K562 (cell line): Measurements from ENCODE around the gene CCDC192. TPM values are rescaled to one million over a fixed set of nuclear protein-coding genes. Genes with fewer than 3 reads are reported as not detected.

Experiments used
- ATAC-seq: fragments of 200-7000 bp; cut with Tn5 transposase; 3 replicates; pipeline ENCODE4 v1.9.1; 2020; ENCODE audit warnings: moderate library complexity
- BruUV-seq: library from RNA; stranded (reverse); fragments of 400-500 nt; replicated peaks from 2 replicates; lab custom pipeline; 2021; lab: Mats Ljungman, UMichigan
- CTCF ChIA-PET: fragments of 300-600 bp; formaldehyde crosslinking; extraction: SDS; loops from one replicate; lab custom pipeline; 2021; ENCODE audit warnings: low intra/inter-chr PET ratio; lab: Yijun Ruan, JAX
- POLR2A ChIA-PET: fragments of 300-600, 350-650 bp; sonication (Branson Sonifier 250); formaldehyde crosslinking; extraction: SDS; loops from one replicate; lab custom pipeline; 2021; ENCODE audit warnings: antibody characterized with exemption, inconsistent platforms; lab: Yijun Ruan, JAX
- DNase-seq, 4 experiments: peaks; one replicate each; pipeline versions ENCODE4 v3.0.0 to v3.0.0-alpha.2; 2011 to 2018; ENCODE audit warnings: low spot score in 3 of 4, mixed read lengths in 3 of 4; ENCODE audit errors: extremely low read depth in 1 of 4
- FAIRE-seq: peaks from 2 replicates; lab custom pipeline; 2011; peaks lifted over from hg19 to GRCh38; lab: Jason Lieb, UNC
- H2AFZ ChIP-seq: 2 replicates; pipeline ENCODE4 v1.6.0; 2011; ENCODE audit warnings: low read depth, low read length, control low read depth, inconsistent platforms
- H3K27ac ChIP-seq: fragments of 200-600 bp; 3 replicates; pipeline ENCODE4 v1.8.0; 2011; ENCODE audit warnings: low read depth, mild to moderate bottlenecking, control low read depth, inconsistent platforms, low read length, moderate library complexity, mixed read lengths; ENCODE audit errors: extremely low read depth
- H3K27me3 ChIP-seq, 2 experiments: fragments of 300-600 bp in 1 of 2; 2 replicates in 1 of 2; 3 replicates in 1 of 2; pipeline versions ENCODE4 v1.6.0 to v1.8.0; 2011; ENCODE audit warnings: inconsistent platforms in 2 of 2, low read length in 2 of 2, mild to moderate bottlenecking in 1 of 2, mixed read lengths in 1 of 2, moderate library complexity in 1 of 2; ENCODE audit not compliant: control insufficient read depth in 2 of 2, insufficient read depth in 2 of 2
- H3K36me3 ChIP-seq: fragments of 300-600 bp; 3 replicates; pipeline ENCODE4 v1.8.0; 2011; ENCODE audit warnings: mild to moderate bottlenecking, low read length, inconsistent platforms; ENCODE audit not compliant: control insufficient read depth, insufficient read depth
- H3K4me1 ChIP-seq, 2 experiments: fragments of 200-600 bp in 1 of 2; replicated peaks in 1 of 2; 2 replicates in 1 of 2; 3 replicates in 1 of 2; pipeline versions ENCODE4 v1.5.1 to v1.8.0; 2011; ENCODE audit warnings: inconsistent platforms in 2 of 2, low read length in 2 of 2, mild to moderate bottlenecking in 1 of 2, mixed read lengths in 1 of 2, moderate library complexity in 1 of 2; ENCODE audit not compliant: control insufficient read depth in 2 of 2, insufficient read depth in 2 of 2
- H3K4me2 ChIP-seq: 2 replicates; pipeline ENCODE4 v1.6.1; 2011; ENCODE audit warnings: low read length, control low read depth, inconsistent platforms, mixed read lengths; ENCODE audit not compliant: insufficient read depth
- H3K4me3 ChIP-seq: fragments of 200-600 bp; sonication (generic), shearing (Covaris generic); 2 replicates; pipeline ENCODE4 v1.5.1; 2016; ENCODE audit warnings: control low read depth, inconsistent platforms
- H3K79me2 ChIP-seq: fragments of 200-600 bp; 3 replicates; pipeline ENCODE4 v1.8.0; 2011; ENCODE audit warnings: low read length, inconsistent platforms; ENCODE audit not compliant: control insufficient read depth, insufficient read depth
- H3K9ac ChIP-seq, 2 experiments: 2 replicates each; pipeline versions ENCODE4 v1.6.0 to v1.6.1; 2011; ENCODE audit warnings: low read depth in 2 of 2, low read length in 2 of 2, control low read depth in 1 of 2, inconsistent platforms in 1 of 2, mild to moderate bottlenecking in 1 of 2, mixed read lengths in 1 of 2; ENCODE audit not compliant: insufficient read depth in 1 of 2
- H3K9me1 ChIP-seq: one replicate; pipeline ENCODE4 v1.6.0; 2011; ENCODE audit warnings: inconsistent platforms, mild to moderate bottlenecking, low read length, moderate library complexity; ENCODE audit not compliant: control insufficient read depth, insufficient read depth
- H3K9me3 ChIP-seq: replicated peaks from 2 replicates; pipeline ENCODE4 v1.5.1; 2011; ENCODE audit warnings: low read depth, low read length, inconsistent platforms; ENCODE audit not compliant: control insufficient read depth, insufficient read depth
- H4K20me1 ChIP-seq: replicated peaks from 2 replicates; pipeline ENCODE4 v1.6.1; 2011; ENCODE audit warnings: low read length, inconsistent platforms, mixed read lengths; ENCODE audit not compliant: control insufficient read depth, insufficient read depth
- ETV5 ChIP-seq: sonication (generic); formaldehyde crosslinking; IDR thresholded peaks from 2 replicates; pipeline ENCODE4 v1.4.0; 2020; ENCODE audit warnings: low read depth, mild to moderate bottlenecking, missing genetic modification reagents
- EZH2 ChIP-seq: IDR thresholded peaks from 2 replicates; pipeline ENCODE4 v1.6.1; 2012; ENCODE audit warnings: low read depth, mild to moderate bottlenecking, inconsistent platforms, low read length, borderline replicate concordance
- HDGF ChIP-seq: fragments of 450-650 bp; IDR thresholded peaks from 2 replicates; pipeline ENCODE4 v1.6.1; 2016
- PHF8 ChIP-seq: fragments of 200-600 bp; sonication (generic); IDR thresholded peaks from 2 replicates; pipeline ENCODE4 v1.6.1; 2012; ENCODE audit warnings: mixed run types, mild to moderate bottlenecking, inconsistent platforms, low read length, moderate library complexity, borderline replicate concordance
- PURB ChIP-seq: sonication (generic); formaldehyde crosslinking; IDR thresholded peaks from 2 replicates; pipeline ENCODE4 v1.9.0; 2021; ENCODE audit warnings: low read depth, mild to moderate bottlenecking, missing genetic modification reagents
- RHOXF2B ChIP-seq: fragments of 250-450 bp; sonication (Bioruptor Pico); conservative IDR thresholded peaks from 2 replicates; pipeline ENCODE4 v1.5.1; 2021
- SIN3B ChIP-seq: fragments of 450-650 bp; IDR thresholded peaks from 2 replicates; pipeline ENCODE4 v1.6.1; 2017; ENCODE audit warnings: low read depth, mild to moderate bottlenecking, moderate library complexity
- ZNF324 ChIP-seq: fragments of 250-450 bp; sonication (Bioruptor Pico); IDR thresholded peaks from 2 replicates; pipeline ENCODE4 v1.4.0; 2020; ENCODE audit warnings: mild to moderate bottlenecking
- ZNF699 ChIP-seq: fragments of 250-450 bp; sonication (Bioruptor Pico); IDR thresholded peaks from 2 replicates; pipeline ENCODE4 v1.8.0; 2021; ENCODE audit warnings: mild to moderate bottlenecking, moderate library complexity; ENCODE audit not compliant: insufficient replicate concordance
- ZNF75A ChIP-seq: fragments of 450-650 bp; formaldehyde crosslinking; IDR thresholded peaks from 2 replicates; pipeline ENCODE4 v1.4.0; 2020; ENCODE audit warnings: mild to moderate bottlenecking
- WGBS: fragments of 100-300 bp; shearing (Covaris generic); methylation state at CpG from one replicate; pipeline ENCODE4 v1.1.6; 2016; ENCODE audit warnings: low coverage, mixed read lengths; ENCODE audit not compliant: insufficient coverage; ENCODE audit errors: missing lambda C conversion rate; 5-methylcytosine and 5-hydroxymethylcytosine counted together
- in situ Hi-C: fragments of 300-500 bp; cut with MboI; formaldehyde crosslinking; loops from 4 replicates; pipeline ENCODE4 v1.15.0; 2018; ENCODE audit warnings: inconsistent platforms, mixed read lengths
- intact Hi-C: fragments of 100-400 bp; cut with micrococcal nuclease; formaldehyde crosslinking; loops from 2 replicates; pipeline ENCODE4 v1.14.2; 2022
- polyA plus RNA-seq, 8 experiments: library from polyadenylated mRNA; depleted of rRNA in 4 of 8; stranded (reverse) in 5 of 8; unstranded in 3 of 8; fragments of >200 nt; fragmentation: Nextera tagmentation in 2 of 8; fragmentation: Illumina TruSeq in 1 of 8; extraction: Ambion mirVana in 2 of 8; extraction: Trizol in 1 of 8; gene quantifications; 2 replicates each; pipeline versions ENCODE4 v1.2.1 to v1.2.3, GENCODE V29; 2011 to 2014; ENCODE audit warnings: inconsistent platforms in 1 of 8, missing spikeins in 1 of 8
- total RNA-seq, 7 experiments: library from RNA; depleted of rRNA in 6 of 7; stranded (reverse); fragments of >200 nt in 6 of 7; fragmentation: Illumina TruSeq in 2 of 7; extraction: Trizol in 2 of 7; gene quantifications; 2 replicates each; pipeline versions ENCODE4 v1.2.1 to v1.2.3, GENCODE V29; 2011 to 2021; ENCODE audit warnings: low replicate concordance in 1 of 7
- TF ChIP-seq, protein P1 (sequence below): fragments of 250-450 bp; sonication (Bioruptor Pico); IDR thresholded peaks from 2 replicates; pipeline ENCODE4 v1.4.0; 2020; ENCODE audit warnings: mild to moderate bottlenecking, moderate library complexity, borderline replicate concordance

The CCDC192 gene
- total and polyA plus RNA-seq, 9 of the 15 experiments (the other 6 are each of a cell fraction or from before 2014, with no cell fraction given), result 0.21 to 0.66 (median 0.38) TPM; not detected in 2

DNA sequence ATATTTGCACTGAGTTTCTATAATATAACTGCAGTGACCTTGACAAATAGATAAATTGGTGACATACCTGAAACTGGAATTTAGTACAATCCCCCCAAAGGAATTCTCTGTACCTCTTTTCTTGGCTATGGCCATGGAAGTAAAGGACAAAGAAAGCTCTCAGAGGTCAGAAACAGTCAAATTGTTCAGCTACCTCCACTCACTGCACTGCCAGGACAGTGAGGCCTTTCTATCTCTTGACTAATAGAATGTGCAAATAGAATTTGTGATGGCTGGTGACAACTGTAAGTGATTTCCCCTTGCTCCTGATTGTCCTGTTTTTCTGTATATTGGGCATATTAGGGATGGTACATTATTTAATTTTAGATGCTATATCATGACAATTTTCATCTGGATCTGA lies 67.1 kb downstream of the CCDC192 start:
- BruUV-seq, result no TSS peak
- Histone ChIP-seq H3K4me2 (no peak overlapping the region), H3K4me3 (no peak overlapping the region), H3K36me3 (no peaks in the 10 kb centered on the region), H3K27ac (no peak overlapping the region), H2AFZ (no peak overlapping the region), H3K27me3 (no peaks in the 10 kb centered on the region), H3K9me1 (no peaks in the 10 kb centered on the region), H3K9me3 (no peaks in the 10 kb centered on the region), H3K9ac (no peak overlapping the region), H3K79me2 (no peaks in the 10 kb centered on the region), H3K4me1 (no peaks in the 10 kb centered on the region), H4K20me1 (no peaks in the 10 kb centered on the region)
- ATAC-seq (no peak), FAIRE-seq (no peak), DNase-seq (no peak)
- TF ChIP-seq ZNF324 (CRISPR knock-in tag), result no peak
- no peak for TF ChIP-seq EZH2
- TF ChIP-seq PURB (CRISPR knock-in tag), result no peak
- no peak for TF ChIP-seq HDGF
- ChIA-PET POLR2A (no interaction called here), CTCF (no interaction called here)
- intact Hi-C loops (no loop called here), in situ Hi-C loops (no loop called here)

DNA sequence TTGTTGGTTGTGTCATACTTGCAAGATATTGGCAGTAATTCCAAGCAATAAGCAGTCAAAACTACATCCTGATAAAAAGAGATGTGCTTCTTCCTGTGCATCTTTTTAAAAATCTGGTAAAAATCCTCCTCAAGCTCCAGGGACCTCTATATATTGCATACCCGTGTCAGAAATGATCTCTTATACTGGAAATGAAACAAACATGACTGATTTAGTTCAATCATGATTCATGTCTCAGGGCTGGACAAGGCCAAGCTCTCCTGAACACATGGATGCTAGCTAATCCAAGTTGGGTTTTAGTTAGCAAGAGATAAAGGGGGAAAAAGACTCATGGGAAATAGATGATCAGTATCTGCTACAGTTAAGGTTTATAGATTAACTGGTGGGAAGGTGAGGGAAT lies 69.3 kb downstream of the CCDC192 start:
- in situ Hi-C loops, result no loop called here
- H3K9ac ChIP-seq, result no peak overlapping the region
- no peaks in the 10 kb centered on the region for H3K27me3 ChIP-seq
- WGBS, result 0% methylated on average over 1 of the region's 1 CpG
- intact Hi-C loops, result no loop called here
- H3K27ac ChIP-seq, result no peak overlapping the region
- H3K79me2 ChIP-seq, result no peaks in the 10 kb centered on the region
- ATAC-seq (no peak), FAIRE-seq (no peak), DNase-seq (no peak)
- H3K9me1 ChIP-seq, result no peaks in the 10 kb centered on the region
- no peaks in the 10 kb centered on the region for H3K4me1 ChIP-seq
- no peaks in the 10 kb centered on the region for H3K36me3 ChIP-seq
- ChIA-PET POLR2A (interaction anchor here (0.6 kb wide), 1 partner anchor 219 kb away, joined by 3 read pairs; no protein-coding TSS in a partner anchor), CTCF (no interaction called here)
- H3K4me2 ChIP-seq, result no peak overlapping the region
- H2AFZ ChIP-seq, result no peak overlapping the region
- no peaks in the 10 kb centered on the region for H4K20me1 ChIP-seq
- no TSS peak for BruUV-seq
- no peak overlapping the region for H3K4me3 ChIP-seq
- H3K9me3 ChIP-seq, result no peaks in the 10 kb centered on the region
- no peak for TF ChIP-seq ETV5 (CRISPR knock-in tag)
- no peak for TF ChIP-seq ZNF699 (CRISPR knock-in tag)
- TF ChIP-seq PHF8, result no peak
- TF ChIP-seq SIN3B, result no peak
- TF ChIP-seq, protein P1, sequence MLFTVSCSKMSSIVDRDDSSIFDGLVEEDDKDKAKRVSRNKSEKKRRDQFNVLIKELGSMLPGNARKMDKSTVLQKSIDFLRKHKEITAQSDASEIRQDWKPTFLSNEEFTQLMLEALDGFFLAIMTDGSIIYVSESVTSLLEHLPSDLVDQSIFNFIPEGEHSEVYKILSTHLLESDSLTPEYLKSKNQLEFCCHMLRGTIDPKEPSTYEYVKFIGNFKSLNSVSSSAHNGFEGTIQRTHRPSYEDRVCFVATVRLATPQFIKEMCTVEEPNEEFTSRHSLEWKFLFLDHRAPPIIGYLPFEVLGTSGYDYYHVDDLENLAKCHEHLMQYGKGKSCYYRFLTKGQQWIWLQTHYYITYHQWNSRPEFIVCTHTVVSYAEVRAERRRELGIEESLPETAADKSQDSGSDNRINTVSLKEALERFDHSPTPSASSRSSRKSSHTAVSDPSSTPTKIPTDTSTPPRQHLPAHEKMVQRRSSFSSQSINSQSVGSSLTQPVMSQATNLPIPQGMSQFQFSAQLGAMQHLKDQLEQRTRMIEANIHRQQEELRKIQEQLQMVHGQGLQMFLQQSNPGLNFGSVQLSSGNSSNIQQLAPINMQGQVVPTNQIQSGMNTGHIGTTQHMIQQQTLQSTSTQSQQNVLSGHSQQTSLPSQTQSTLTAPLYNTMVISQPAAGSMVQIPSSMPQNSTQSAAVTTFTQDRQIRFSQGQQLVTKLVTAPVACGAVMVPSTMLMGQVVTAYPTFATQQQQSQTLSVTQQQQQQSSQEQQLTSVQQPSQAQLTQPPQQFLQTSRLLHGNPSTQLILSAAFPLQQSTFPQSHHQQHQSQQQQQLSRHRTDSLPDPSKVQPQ (CRISPR knock-in tag), result no peak
- TF ChIP-seq ZNF75A (CRISPR knock-in tag), result no peak
- TF ChIP-seq RHOXF2B, result no peak
